ENCODE data around the gene BUD23.
"Not testable (repeated sequence)": the region's sequence is repeated elsewhere in the genome, so short reads cannot be mapped to it uniquely, and the experiment has no call there.

The BUD23 gene

GRCh38 chr7:73718438-73718881, 35.1 kb downstream of the BUD23 start:
- Mint-ChIP-seq H3K4me3 (peak overlapping the region; percentile 82), H3K27ac (peak overlapping the region; percentile 89), H3K36me3 (peaks cover 39% of the 10 kb centered on the region), H3K4me1 (peaks cover 39% of the 10 kb centered on the region), H3K9me3 (no peaks in the 10 kb centered on the region)
- peak; percentile 3 for ATAC-seq
- DNase-seq (ENCODE audit: low spot score in 2 of 2) = no peak

GRCh38 chr7:73718905-73719805, 35.8 kb downstream of the BUD23 start, which contains the start of gene STX1A:
TSS of gene STX1A (minus strand) at chr7:73719669. CDS start at chr7:73719631, 38 bp downstream.
- peak; percentile 70 for ATAC-seq
- H3K4me3 Mint-ChIP-seq = peak within 1 kb of the TSS; percentile 82

GRCh38 chr7:73719806-73720169, 36.4 kb downstream of the BUD23 start:
- DNase-seq (ENCODE audit: low spot score in 2 of 2) = no peak
- H3K27ac Mint-ChIP-seq = peak overlapping the region; percentile 20
- H3K9me3 Mint-ChIP-seq = no peaks in the 10 kb centered on the region
- H3K4me3 Mint-ChIP-seq = peak overlapping the region; percentile 82
- ATAC-seq = no peak
- peaks cover 33% of the 10 kb centered on the region for H3K36me3 Mint-ChIP-seq
- H3K4me1 Mint-ChIP-seq = peaks cover 39% of the 10 kb centered on the region

More at GRCh38 chr7:73718905-73719805, 35.8 kb downstream of the BUD23 start, which contains the start of gene STX1A:
- Mint-ChIP-seq H3K4me1 (peaks cover 39% of the 10 kb centered on the region), H3K9me3 (no peaks in the 10 kb centered on the region), H3K27ac (peak within 1 kb of the TSS; percentile 89), H3K36me3 (peaks cover 39% of the 10 kb centered on the region)
- DNase-seq (ENCODE audit: low spot score in 2 of 2) = peak; percentile 64 to 86

GRCh38 chr7:73720443-73720842, 37.0 kb downstream of the BUD23 start:
- not testable (repeated sequence) for DNase-seq (ENCODE audit: low spot score in 2 of 2); H3K27ac Mint-ChIP-seq; H3K9me3 Mint-ChIP-seq; ATAC-seq
- peaks cover 27% of the 10 kb centered on the region for H3K36me3 Mint-ChIP-seq
- H3K4me3 Mint-ChIP-seq = peak overlapping the region; percentile 82
- peaks cover 37% of the 10 kb centered on the region for H3K4me1 Mint-ChIP-seq

GRCh38 chr7:73721377-73721817, 38.0 kb downstream of the BUD23 start:
- no peak overlapping the region for H3K27ac Mint-ChIP-seq
- H3K36me3 Mint-ChIP-seq = peaks cover 17% of the 10 kb centered on the region
- ATAC-seq (no peak), DNase-seq (ENCODE audit: low spot score in 2 of 2) (no peak)
- no peaks in the 10 kb centered on the region for H3K9me3 Mint-ChIP-seq
- peaks cover 27% of the 10 kb centered on the region for H3K4me1 Mint-ChIP-seq
- H3K4me3 Mint-ChIP-seq = peak overlapping the region; percentile 82

GRCh38 chr7:73722182-73722581, 38.8 kb downstream of the BUD23 start:
- DNase-seq (ENCODE audit: low spot score in 2 of 2); ATAC-seq; H3K9me3 Mint-ChIP-seq; H3K27ac Mint-ChIP-seq; H3K4me3 Mint-ChIP-seq: not testable (repeated sequence)
- H3K36me3 Mint-ChIP-seq = peaks cover 14% of the 10 kb centered on the region
- peaks cover 21% of the 10 kb centered on the region for H3K4me1 Mint-ChIP-seq

GRCh38 chr7:73722785-73723184, 39.4 kb downstream of the BUD23 start:
- Mint-ChIP-seq H3K4me3 (no peak overlapping the region), H3K36me3 (peaks cover 12% of the 10 kb centered on the region)
- no peak for DNase-seq (ENCODE audit: low spot score in 2 of 2)

GRCh38 chr7:73723813-73724212, 40.4 kb downstream of the BUD23 start:
- ATAC-seq (no peak), DNase-seq (ENCODE audit: low spot score in 2 of 2) (no peak)
- peaks cover 6% of the 10 kb centered on the region for H3K36me3 Mint-ChIP-seq
- H3K9me3 Mint-ChIP-seq = no peaks in the 10 kb centered on the region
- H3K27ac Mint-ChIP-seq = no peak overlapping the region
- H3K4me3 Mint-ChIP-seq = no peak overlapping the region
- H3K4me1 Mint-ChIP-seq = peaks cover 7% of the 10 kb centered on the region

More at GRCh38 chr7:73722785-73723184, 39.4 kb downstream of the BUD23 start:
- Mint-ChIP-seq H3K9me3 (no peaks in the 10 kb centered on the region), H3K4me1 (peaks cover 15% of the 10 kb centered on the region), H3K27ac (no peak overlapping the region)
- ATAC-seq = no peak

GRCh38 chr7:73726083-73726466, 42.7 kb downstream of the BUD23 start:
- Mint-ChIP-seq H3K9me3 (no peaks in the 10 kb centered on the region), H3K36me3 (no peaks in the 10 kb centered on the region), H3K4me3 (no peak overlapping the region), H3K4me1 (no peaks in the 10 kb centered on the region), H3K27ac (no peak overlapping the region)
- DNase-seq (ENCODE audit: low spot score in 2 of 2) = no peak
- peak; percentile 39 for ATAC-seq

GRCh38 chr7:73727952-73728351, 44.6 kb downstream of the BUD23 start:
- no peak for DNase-seq (ENCODE audit: low spot score in 2 of 2)
- Mint-ChIP-seq H3K9me3 (no peaks in the 10 kb centered on the region), H3K4me3 (no peak overlapping the region), H3K36me3 (no peaks in the 10 kb centered on the region), H3K27ac (no peak overlapping the region), H3K4me1 (no peaks in the 10 kb centered on the region)
- ATAC-seq = no peak

GRCh38 chr7:73728551-73728950, 45.2 kb downstream of the BUD23 start:
- H3K27ac Mint-ChIP-seq = no peak overlapping the region
- H3K4me1 Mint-ChIP-seq = no peaks in the 10 kb centered on the region
- no peak overlapping the region for H3K4me3 Mint-ChIP-seq
- H3K9me3 Mint-ChIP-seq = no peaks in the 10 kb centered on the region
- DNase-seq (ENCODE audit: low spot score in 2 of 2) (no peak), ATAC-seq (no peak)
- H3K36me3 Mint-ChIP-seq = no peaks in the 10 kb centered on the region

GRCh38 chr7:73730485-73730884, 47.1 kb downstream of the BUD23 start:
- no peaks in the 10 kb centered on the region for H3K36me3 Mint-ChIP-seq
- DNase-seq (ENCODE audit: low spot score in 2 of 2) (no peak), ATAC-seq (no peak)
- H3K4me3 Mint-ChIP-seq = no peak overlapping the region
- no peak overlapping the region for H3K27ac Mint-ChIP-seq
- no peaks in the 10 kb centered on the region for H3K9me3 Mint-ChIP-seq
- peaks cover 10% of the 10 kb centered on the region for H3K4me1 Mint-ChIP-seq

GRCh38 chr7:73732397-73732796, 49.0 kb downstream of the BUD23 start:
- ATAC-seq (no peak), DNase-seq (ENCODE audit: low spot score in 2 of 2) (no peak)
- H3K4me3 Mint-ChIP-seq = no peak overlapping the region
- no peaks in the 10 kb centered on the region for H3K9me3 Mint-ChIP-seq
- H3K27ac Mint-ChIP-seq = no peak overlapping the region
- peaks cover 14% of the 10 kb centered on the region for H3K36me3 Mint-ChIP-seq
- H3K4me1 Mint-ChIP-seq = peaks cover 14% of the 10 kb centered on the region

GRCh38 chr7:73734619-73735527, 51.5 kb downstream of the BUD23 start:
- Mint-ChIP-seq H3K27ac (peak overlapping the region; percentile 3), H3K4me1 (peaks cover 29% of the 10 kb centered on the region), H3K36me3 (peaks cover 16% of the 10 kb centered on the region), H3K4me3 (no peak overlapping the region), H3K9me3 (no peaks in the 10 kb centered on the region)
- DNase-seq (ENCODE audit: low spot score in 2 of 2) (peak; percentile 72 to 89), ATAC-seq (peak; percentile 73)

GRCh38 chr7:73735528-73735905, 52.1 kb downstream of the BUD23 start:
- Mint-ChIP-seq H3K4me3 (no peak overlapping the region), H3K36me3 (peaks cover 16% of the 10 kb centered on the region), H3K27ac (no peak overlapping the region), H3K9me3 (no peaks in the 10 kb centered on the region), H3K4me1 (peaks cover 29% of the 10 kb centered on the region)
- DNase-seq (ENCODE audit: low spot score in 2 of 2) (no peak), ATAC-seq (no peak)
